Upper lobe of left lung (tissue), 6 donors: ENCODE measurements around the gene SPTBN1. TPM values are rescaled to one million over a fixed set of nuclear protein-coding genes. Genes with fewer than 3 reads are reported as not detected.
A peak's percentile ranks its signal among the peaks of the same experiment; 100 is the strongest.

ENCODE experiments used
- ATAC-seq, 2 donors: fragments of 200-7000 bp; cut with Tn5 transposase; one replicate each; pipeline ENCODE4 v1.9.1; 2022; ENCODE audit warnings: mild to moderate bottlenecking in 2 of 2, moderate library complexity in 2 of 2; ENCODE audit not compliant: low FRiP score in 2 of 2
- DNase-seq, 2 donors: peaks; one replicate each; pipeline ENCODE4 v3.0.0-alpha.2; 2019 to 2020
- H3K27ac ChIP-seq, 4 donors: fragments of 200-600 bp; sonication (generic); one replicate each; pipeline ENCODE4 v1.5.1; 2016 to 2019
- H3K27me3 ChIP-seq, 4 donors: fragments of 200-600 bp; sonication (generic); one replicate each; pipeline ENCODE4 v1.5.1; 2017 to 2019
- H3K36me3 ChIP-seq, 4 donors: fragments of 200-600 bp; sonication (generic); one replicate each; pipeline ENCODE4 v1.5.1; 2016 to 2019
- H3K4me1 ChIP-seq, 4 donors: fragments of 200-600 bp; sonication (generic); one replicate each; pipeline ENCODE4 v1.5.1; 2018 to 2019
- H3K4me3 ChIP-seq, 4 donors: fragments of 200-600 bp; sonication (generic); one replicate each; pipeline ENCODE4 v1.5.1; 2017 to 2019; ENCODE audit warnings: mild to moderate bottlenecking in 2 of 4, moderate library complexity in 1 of 4
- H3K9me3 ChIP-seq, 4 donors: fragments of 200-600 bp; sonication (generic); one replicate each; pipeline ENCODE4 v1.5.1; 2018 to 2019
- CTCF ChIP-seq, 6 experiments: fragments of 450-650 bp in 4 of 6; fragments of 200-600 bp in 2 of 6; sonication (generic) in 2 of 6; IDR thresholded peaks; one replicate each; pipeline ENCODE4 v1.5.1; 2016 to 2019; ENCODE audit warnings: antibody characterized with exemption in 6 of 6
- EP300 ChIP-seq, 4 donors: sonication (generic); formaldehyde crosslinking; IDR thresholded peaks; one replicate each; pipeline ENCODE4 v1.5.1; 2017; ENCODE audit warnings: antibody characterized with exemption in 4 of 4, control low read depth in 2 of 4
- POLR2A ChIP-seq, 4 donors: fragments of 450-650 bp; IDR thresholded peaks; one replicate each; pipeline ENCODE4 v1.5.1; 2016 to 2017; ENCODE audit warnings: antibody characterized with exemption in 4 of 4, mild to moderate bottlenecking in 2 of 4
- POLR2AphosphoS5 ChIP-seq, 2 donors: sonication (generic); formaldehyde crosslinking; IDR thresholded peaks; one replicate each; pipeline ENCODE4 v1.5.1; 2017; ENCODE audit warnings: antibody characterized with exemption in 2 of 2
- WGBS, 2 donors: methylation state at CpG; one replicate each; pipeline ENCODE4 v1.1.5; 2017 to 2018; 5-methylcytosine and 5-hydroxymethylcytosine counted together
- total RNA-seq, 6 donors: library from RNA; depleted of rRNA in 4 of 6; stranded (reverse); fragments of >200 nt in 4 of 6; gene quantifications; one replicate each; pipeline versions ENCODE4 v1.1.0 to v1.2.1, GENCODE V29; 2016 to 2021
- donor health status: DM: no; HTN: no; CAD: no; lungs with moderate emphysema.
- donor health status: DM: no; HTN: yes; CAD: no; lungs with severe emphysema.

SPTBN1 gene
- total RNA-seq, 6 donors from 2014 or later, result 449 to 911 (median 654) TPM

GRCh38 chr2:54597153-54597848, 141.2 kb downstream of the SPTBN1 start:
- TF ChIP-seq EP300 (IDR thresholded peaks at IDR 0.05), result no peak
- TF ChIP-seq POLR2AphosphoS5 (IDR thresholded peaks at IDR 0.05), result no peak
- no peak for TF ChIP-seq POLR2A (IDR thresholded peaks at IDR 0.05)
- TF ChIP-seq CTCF (IDR thresholded peaks at IDR 0.05), result no peak
- H3K27ac ChIP-seq, result peak overlapping the region in 3 of 4 donors; percentile 62 to 82 (median 77)
- DNase-seq (no peak), ATAC-seq (peak in 1 of 2 donors; percentile 47)
- 62 to 63% methylated on average over 5 of the region's 5 CpGs for WGBS, 2 donors
- peaks cover 0 to 32% (median 9%) of the 10 kb centered on the region in 4 donors for H3K36me3 ChIP-seq
- H3K27me3 ChIP-seq, result no peaks in the 10 kb centered on the region
- no peak overlapping the region for H3K4me3 ChIP-seq
- peaks cover 67 to 83% (median 73%) of the 10 kb centered on the region in 4 donors for H3K4me1 ChIP-seq
- H3K9me3 ChIP-seq, result no peaks in the 10 kb centered on the region

GRCh38 chr2:54598347-54599325, 142.5 kb downstream of the SPTBN1 start:
- Histone ChIP-seq H3K27me3 (no peaks in the 10 kb centered on the region), H3K36me3 (peaks cover 0 to 25% (median 9%) of the 10 kb centered on the region in 4 donors), H3K4me3 (no peak overlapping the region), H3K4me1 (peaks cover 81 to 92% (median 85%) of the 10 kb centered on the region in 4 donors), H3K9me3 (no peaks in the 10 kb centered on the region), H3K27ac (peak overlapping the region; percentile 33 to 82 (median 67))
- WGBS, 2 donors, result 92 to 97% methylated on average over 14 of the region's 14 CpGs
- TF ChIP-seq EP300 (IDR thresholded peaks at IDR 0.05), result no peak
- TF ChIP-seq POLR2A (IDR thresholded peaks at IDR 0.05), result no peak
- no peak for TF ChIP-seq POLR2AphosphoS5 (IDR thresholded peaks at IDR 0.05)
- TF ChIP-seq CTCF (IDR thresholded peaks at IDR 0.05), result no peak
- ATAC-seq (no peak), DNase-seq (no peak)

DNA sequence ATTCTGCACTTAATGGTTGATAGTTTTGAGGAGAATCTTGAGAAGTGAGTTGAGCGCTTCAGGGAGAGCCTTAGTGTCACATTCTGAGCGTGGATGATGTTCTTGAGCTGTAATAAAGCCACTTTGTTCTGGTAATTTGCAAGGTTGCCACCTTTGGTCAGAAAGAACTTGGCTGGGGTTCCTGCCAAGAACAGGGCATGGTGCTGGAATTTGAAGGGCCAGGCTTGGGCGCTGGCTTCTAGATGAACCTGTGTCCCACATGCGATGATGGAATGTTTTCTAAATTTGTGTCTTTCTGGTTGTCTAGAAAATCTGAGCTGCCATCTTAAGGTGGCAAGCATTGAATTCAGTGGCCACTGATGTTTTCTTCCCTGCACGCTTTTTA, 143.2 kb downstream of the SPTBN1 start:
- Histone ChIP-seq H3K9me3 (no peaks in the 10 kb centered on the region), H3K36me3 (peaks cover 0 to 23% (median 9%) of the 10 kb centered on the region in 4 donors), H3K27me3 (no peaks in the 10 kb centered on the region), H3K27ac (peak overlapping the region; percentile 33 to 82 (median 67)), H3K4me1 (peaks cover 88 to 96% (median 92%) of the 10 kb centered on the region in 4 donors), H3K4me3 (no peak overlapping the region)
- peak in 1 of 2 donors; percentile 47 for DNase-seq
- TF ChIP-seq POLR2AphosphoS5 (IDR thresholded peaks at IDR 0.05) (no peak), CTCF (IDR thresholded peaks at IDR 0.05) (no peak), EP300 (IDR thresholded peaks at IDR 0.05) (no peak), POLR2A (IDR thresholded peaks at IDR 0.05) (no peak)
- no peak for ATAC-seq
- 82 to 90% methylated on average over 5 of the region's 5 CpGs for WGBS, 2 donors

- WGBS, 2 donors, result 48 to 51% methylated on average over 2 to 4 of the region's 4 CpGs
Observed at GRCh38 chr2:54599914-54600313, 143.8 kb downstream of the SPTBN1 start.

More at GRCh38 chr2:54599914-54600313, 143.8 kb downstream of the SPTBN1 start:
- DNase-seq, result peak in 1 of 2 donors; percentile 41
- Histone ChIP-seq H3K36me3 (peaks cover 0 to 21% (median 9%) of the 10 kb centered on the region in 4 donors), H3K27me3 (no peaks in the 10 kb centered on the region), H3K4me1 (peaks cover 93 to 100% (median 95%) of the 10 kb centered on the region in 4 donors), H3K9me3 (no peaks in the 10 kb centered on the region), H3K27ac (peak overlapping the region; percentile 33 to 82 (median 75)), H3K4me3 (no peak overlapping the region)
- no peak for ATAC-seq
- TF ChIP-seq CTCF (IDR thresholded peaks at IDR 0.05) (no peak), POLR2AphosphoS5 (IDR thresholded peaks at IDR 0.05) (peak in 1 of 2 donors; percentile 49), EP300 (IDR thresholded peaks at IDR 0.05) (peak in 1 of 4 donors; percentile 53), POLR2A (IDR thresholded peaks at IDR 0.05) (no peak)
